Measurements from ENCODE around the gene SAYSD1.

DNA sequence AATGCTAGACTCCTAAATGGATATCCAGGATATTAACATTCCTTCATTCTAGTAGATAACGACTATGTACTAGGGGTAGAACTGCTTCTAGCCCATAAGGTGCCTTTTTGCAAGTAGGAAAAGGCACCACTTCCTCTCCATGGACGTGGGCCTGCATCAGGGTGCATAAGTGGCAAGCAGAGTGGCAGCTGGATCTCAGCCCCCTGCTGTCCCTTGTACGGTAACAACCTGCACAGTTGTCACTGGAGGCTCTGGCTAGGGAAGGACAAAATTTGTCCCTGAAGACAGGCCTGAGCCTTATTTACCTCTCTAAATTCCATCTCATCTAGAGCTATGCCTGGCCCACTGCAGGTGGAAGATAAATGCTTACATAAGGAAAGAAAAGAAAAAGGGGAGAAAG lies 42.5 kb upstream of the SAYSD1 start:
- TF ChIP-seq, protein P1, sequence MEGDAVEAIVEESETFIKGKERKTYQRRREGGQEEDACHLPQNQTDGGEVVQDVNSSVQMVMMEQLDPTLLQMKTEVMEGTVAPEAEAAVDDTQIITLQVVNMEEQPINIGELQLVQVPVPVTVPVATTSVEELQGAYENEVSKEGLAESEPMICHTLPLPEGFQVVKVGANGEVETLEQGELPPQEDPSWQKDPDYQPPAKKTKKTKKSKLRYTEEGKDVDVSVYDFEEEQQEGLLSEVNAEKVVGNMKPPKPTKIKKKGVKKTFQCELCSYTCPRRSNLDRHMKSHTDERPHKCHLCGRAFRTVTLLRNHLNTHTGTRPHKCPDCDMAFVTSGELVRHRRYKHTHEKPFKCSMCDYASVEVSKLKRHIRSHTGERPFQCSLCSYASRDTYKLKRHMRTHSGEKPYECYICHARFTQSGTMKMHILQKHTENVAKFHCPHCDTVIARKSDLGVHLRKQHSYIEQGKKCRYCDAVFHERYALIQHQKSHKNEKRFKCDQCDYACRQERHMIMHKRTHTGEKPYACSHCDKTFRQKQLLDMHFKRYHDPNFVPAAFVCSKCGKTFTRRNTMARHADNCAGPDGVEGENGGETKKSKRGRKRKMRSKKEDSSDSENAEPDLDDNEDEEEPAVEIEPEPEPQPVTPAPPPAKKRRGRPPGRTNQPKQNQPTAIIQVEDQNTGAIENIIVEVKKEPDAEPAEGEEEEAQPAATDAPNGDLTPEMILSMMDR (IDR thresholded peaks at IDR 0.05), result no peak
- no peak for TF ChIP-seq POLR2A (IDR thresholded peaks at IDR 0.05)
